ENCODE measurements around the gene RNF11. TPM values are rescaled to one million over a fixed set of nuclear protein-coding genes. Genes with fewer than 3 reads are reported as not detected.

RNF11 gene
- total and polyA plus RNA-seq, 2 of the 8 experiments (the other 6 are each of a cell fraction or from before 2014, with no cell fraction given) = 49.6 to 54.2 TPM

GRCh38 chr1:51241119-51241518 is 5.0 kb downstream of the RNF11 start:
- no peak overlapping the region for H3K14ac ChIP-seq (ENCODE audit: insufficient read length)
- H3K79me1 ChIP-seq (ENCODE audit: low read depth, low read length) = peaks cover 7% of the 10 kb centered on the region
- H4K91ac ChIP-seq (replicated peaks; ENCODE audit: insufficient read length, low read length) = no peak overlapping the region
- peaks cover 0 to 4% (median 3%) of the 10 kb centered on the region in 4 experiments; a peak in 6 of 7 replicates for H3K4me1 ChIP-seq (replicated peaks in 1 of 4; ENCODE audit: control insufficient read depth in 3 of 4, insufficient read depth in 4 of 4, low read length in 3 of 4)
- H3K23ac ChIP-seq (ENCODE audit: insufficient read length) = no peak overlapping the region
- WGBS, 2 experiments (ENCODE audit: extremely low coverage in 1 of 2, insufficient coverage in 1 of 2, insufficient read length in 1 of 2, insufficient replicate concordance in 2 of 2, low coverage in 1 of 2, low lambda C conversion rate in 2 of 2, missing lambda C conversion rate in 1 of 2) = 81% methylated on average over 1 of the region's 1 CpG; no CpG with 5 or more reads in 1 of the 2 experiments
- H4K20me1 ChIP-seq (replicated peaks in 1 of 2; ENCODE audit: control insufficient read depth in 1 of 2, insufficient read depth in 2 of 2, low read length in 2 of 2) = peaks cover 3 to 12% of the 10 kb centered on the region in 2 experiments
- H3K18ac ChIP-seq (ENCODE audit: extremely low read depth, low read length) = no peak overlapping the region
- H3K27ac ChIP-seq (ENCODE audit: low read depth, low read length) = no peak overlapping the region
- ChIA-PET POLR2A (ENCODE audit: partially characterized antibody) (interaction anchor here (1.3 kb wide), 1 partner anchor 13 kb away, joined by 5 read pairs; no protein-coding TSS in a partner anchor), CTCF (ENCODE audit: partially characterized antibody) (interaction anchor here (0.9 kb wide), 1 partner anchor 528 kb away, joined by 3 read pairs; no protein-coding TSS in a partner anchor)
- no peaks in the 10 kb centered on the region; a peak in 1 of 8 replicates for H3K36me3 ChIP-seq (ENCODE audit: control insufficient read depth in 2 of 4, insufficient read depth in 4 of 4, low read length in 3 of 4)
- H3K27me3 ChIP-seq (replicated peaks in 1 of 4; ENCODE audit: control insufficient read depth in 3 of 4, extremely low read depth in 1 of 4, insufficient read depth in 3 of 4, low read length in 3 of 4) = no peaks in the 10 kb centered on the region
- no peak overlapping the region for H2BK20ac ChIP-seq (ENCODE audit: low read length)
- no peaks in the 10 kb centered on the region for H3K9me3 ChIP-seq (ENCODE audit: insufficient read depth in 2 of 2, low read depth in 1 of 2, low read length in 1 of 2)
- no peak overlapping the region for H2BK5ac ChIP-seq (ENCODE audit: low read depth, low read length)
- no peak overlapping the region for H4K8ac ChIP-seq (ENCODE audit: extremely low read depth, insufficient read depth, low read length)
- no peak overlapping the region for H2AFZ ChIP-seq (ENCODE audit: low read length)
- H4K5ac ChIP-seq (ENCODE audit: insufficient read length, low read depth, low read length) = no peak overlapping the region
- no peak overlapping the region for H2AK5ac ChIP-seq (ENCODE audit: low read depth, low read length)
- DNase-seq (ENCODE audit: low read depth in 1 of 2, low spot score in 2 of 2) (no peak), FAIRE-seq (no peak)
- peaks cover 3% of the 10 kb centered on the region; the same call in 1 of the 2 replicates for H3K23me2 ChIP-seq (ENCODE audit: low read depth, low read length)
- no peak overlapping the region for H3K4ac ChIP-seq (replicated peaks; ENCODE audit: insufficient read length, low read depth, low read length)
- no peak overlapping the region for H2BK120ac ChIP-seq (replicated peaks; ENCODE audit: low read depth, low read length)
- no peak overlapping the region for H3K56ac ChIP-seq (replicated peaks; ENCODE audit: insufficient read length, low read depth, low read length)
- peaks cover 7 to 92% of the 10 kb centered on the region in 2 experiments; a peak in 3 of 4 replicates for H3K79me2 ChIP-seq (ENCODE audit: control insufficient read depth in 1 of 2, insufficient read depth in 2 of 2, low read length in 2 of 2)
- no peak overlapping the region for H3K9ac ChIP-seq (replicated peaks in 1 of 4; ENCODE audit: extremely low read depth in 1 of 4, low read depth in 3 of 4, low read length in 3 of 4)
- no peak overlapping the region for H3K4me3 ChIP-seq (ENCODE audit: extremely low read depth in 1 of 4, insufficient read depth in 2 of 4, low read depth in 3 of 4, low read length in 4 of 4)
- H2BK12ac ChIP-seq (ENCODE audit: low read depth, low read length) = no peak overlapping the region
- no peak overlapping the region for H3K4me2 ChIP-seq (ENCODE audit: insufficient read depth in 1 of 2, low read depth in 2 of 2, low read length in 2 of 2)
- H2BK15ac ChIP-seq (ENCODE audit: low read length) = no peak overlapping the region
- TF ChIP-seq YY1 (IDR thresholded peaks at IDR 0.05; ENCODE audit: low read depth, low read length) (no peak), EP300 (IDR thresholded peaks at IDR 0.05; ENCODE audit: borderline replicate concordance in 1 of 2, low read depth in 2 of 2, low read length in 2 of 2) (no peak), HDAC6 (IDR thresholded peaks at IDR 0.05; ENCODE audit: low read depth, low read length) (no peak)
